ENCODE data around the gene EMC8.

DNA sequence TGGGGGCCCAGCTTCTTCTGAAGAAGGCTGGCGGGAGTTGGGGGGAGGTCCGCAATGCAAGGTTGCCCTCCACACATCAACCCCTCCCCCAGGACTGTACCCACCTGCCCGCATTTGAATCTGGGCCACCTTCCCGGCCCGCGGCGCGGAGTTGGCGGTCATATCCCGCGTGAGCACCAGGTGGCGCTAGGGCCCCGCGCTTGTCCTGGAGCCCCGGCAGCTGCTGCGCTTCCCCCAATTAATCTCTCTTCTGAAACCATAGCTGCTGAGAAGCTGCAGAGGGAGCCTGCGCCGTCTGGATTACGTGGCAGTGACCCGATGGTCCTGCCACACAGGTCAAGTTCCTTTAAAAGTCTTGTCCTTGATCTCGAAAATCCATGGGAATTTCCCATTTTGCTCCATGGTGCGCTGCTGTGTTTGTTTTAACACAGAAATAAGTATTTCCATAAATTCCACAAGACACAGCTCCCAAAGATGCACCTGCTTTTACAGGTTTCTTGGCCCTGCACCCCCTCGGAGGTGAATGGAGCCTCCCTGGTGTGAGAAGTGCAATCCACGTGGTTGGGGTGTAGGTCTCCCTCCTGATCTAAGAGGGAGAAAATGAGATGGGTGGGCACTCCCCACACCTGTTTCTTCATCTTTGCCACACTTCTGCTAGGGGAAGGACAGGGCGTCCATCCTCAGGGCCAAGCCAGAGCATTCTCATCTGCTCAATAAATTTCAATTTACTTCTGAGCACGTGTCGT is 22.2 kb upstream of the EMC8 start:
- TF ChIP-seq POLR2A (IDR thresholded peaks at IDR 0.05) (no peak), POLR2AphosphoS5 (IDR thresholded peaks at IDR 0.05) (no peak)
- TF ChIP-seq, protein P1, sequence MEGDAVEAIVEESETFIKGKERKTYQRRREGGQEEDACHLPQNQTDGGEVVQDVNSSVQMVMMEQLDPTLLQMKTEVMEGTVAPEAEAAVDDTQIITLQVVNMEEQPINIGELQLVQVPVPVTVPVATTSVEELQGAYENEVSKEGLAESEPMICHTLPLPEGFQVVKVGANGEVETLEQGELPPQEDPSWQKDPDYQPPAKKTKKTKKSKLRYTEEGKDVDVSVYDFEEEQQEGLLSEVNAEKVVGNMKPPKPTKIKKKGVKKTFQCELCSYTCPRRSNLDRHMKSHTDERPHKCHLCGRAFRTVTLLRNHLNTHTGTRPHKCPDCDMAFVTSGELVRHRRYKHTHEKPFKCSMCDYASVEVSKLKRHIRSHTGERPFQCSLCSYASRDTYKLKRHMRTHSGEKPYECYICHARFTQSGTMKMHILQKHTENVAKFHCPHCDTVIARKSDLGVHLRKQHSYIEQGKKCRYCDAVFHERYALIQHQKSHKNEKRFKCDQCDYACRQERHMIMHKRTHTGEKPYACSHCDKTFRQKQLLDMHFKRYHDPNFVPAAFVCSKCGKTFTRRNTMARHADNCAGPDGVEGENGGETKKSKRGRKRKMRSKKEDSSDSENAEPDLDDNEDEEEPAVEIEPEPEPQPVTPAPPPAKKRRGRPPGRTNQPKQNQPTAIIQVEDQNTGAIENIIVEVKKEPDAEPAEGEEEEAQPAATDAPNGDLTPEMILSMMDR (IDR thresholded peaks at IDR 0.05) = peak; percentile 85 to 94 (median 92)

Data from breast epithelium (tissue), 3 donors.